H1 (cell line): Measurements from ENCODE around the gene NFAT5. TPM values are rescaled to one million over a fixed set of nuclear protein-coding genes. Genes with fewer than 3 reads are reported as not detected.

Experiments
- CTCF ChIA-PET: fragments of 300-600 bp; sonication (Branson Sonifier 250); formaldehyde crosslinking; loops from one replicate; lab custom pipeline; 2021; ENCODE audit not compliant: partially characterized antibody; lab: Charles Lee
- POLR2A ChIA-PET: fragments of 300-600 bp; sonication (Branson Sonifier 250); formaldehyde crosslinking; loops from one replicate; lab custom pipeline; 2021; ENCODE audit warnings: inconsistent platforms; ENCODE audit not compliant: partially characterized antibody; lab: Charles Lee
- DNase-seq, 2 experiments: peaks; one replicate each; pipeline versions ENCODE4 v3.0.0 to v3.0.0-alpha.2; 2010 to 2022; ENCODE audit warnings: low spot score in 2 of 2, low read depth in 1 of 2, mixed read lengths in 1 of 2
- FAIRE-seq: peaks from 2 replicates; lab custom pipeline; 2011; peaks lifted over from hg19 to GRCh38; lab: Jason Lieb, UNC
- H2AFZ ChIP-seq: 2 replicates; pipeline ENCODE4 v1.8.1; 2012; ENCODE audit warnings: low read length, inconsistent platforms
- H2AK5ac ChIP-seq: 2 replicates; pipeline ENCODE4 v1.6.1; 2013; ENCODE audit warnings: low read depth, low read length
- H2BK120ac ChIP-seq: replicated peaks from 2 replicates; pipeline ENCODE3; 2013; ENCODE audit warnings: low read depth, low read length, inconsistent platforms
- H2BK12ac ChIP-seq: 2 replicates; pipeline ENCODE4 v1.6.1; 2013; ENCODE audit warnings: low read depth, low read length
- H2BK15ac ChIP-seq: 2 replicates; pipeline ENCODE4 v1.6.1; 2013; ENCODE audit warnings: low read length
- H2BK20ac ChIP-seq: 2 replicates; pipeline ENCODE4 v1.6.1; 2013; ENCODE audit warnings: low read length
- H2BK5ac ChIP-seq: 2 replicates; pipeline ENCODE4 v1.6.1; 2013; ENCODE audit warnings: low read depth, low read length
- H3K14ac ChIP-seq: 2 replicates; pipeline ENCODE4 v1.6.1; 2013; ENCODE audit warnings: inconsistent platforms; ENCODE audit not compliant: insufficient read length
- H3K18ac ChIP-seq: 2 replicates; pipeline ENCODE4 v1.6.1; 2013; ENCODE audit warnings: low read length; ENCODE audit errors: extremely low read depth
- H3K23ac ChIP-seq: 2 replicates; pipeline ENCODE4 v1.6.1; 2013; ENCODE audit warnings: inconsistent platforms; ENCODE audit not compliant: insufficient read length
- H3K23me2 ChIP-seq: 2 replicates; pipeline ENCODE4 v1.6.1; 2013; ENCODE audit warnings: low read depth, low read length
- H3K27ac ChIP-seq: 2 replicates; pipeline ENCODE4 v1.6.1; 2011; ENCODE audit warnings: low read depth, low read length, inconsistent platforms
- H3K27me3 ChIP-seq, 4 experiments: replicated peaks in 1 of 4; 1 replicate in 1 of 4; 2 replicates in 3 of 4; pipeline versions ENCODE4 v1.6.1 to v1.8.1; 2011 to 2013; ENCODE audit warnings: low read length in 3 of 4, mild to moderate bottlenecking in 3 of 4, inconsistent platforms in 2 of 4, mixed read lengths in 2 of 4, moderate library complexity in 1 of 4; ENCODE audit not compliant: control insufficient read depth in 3 of 4, insufficient read depth in 3 of 4; ENCODE audit errors: extremely low read depth in 1 of 4
- H3K36me3 ChIP-seq, 4 experiments: 2 replicates each; pipeline versions ENCODE4 v1.6.1 to v1.8.1; 2011 to 2013; ENCODE audit warnings: mild to moderate bottlenecking in 4 of 4, low read length in 3 of 4, moderate library complexity in 2 of 4, control low read depth in 1 of 4, inconsistent platforms in 1 of 4; ENCODE audit not compliant: insufficient read depth in 4 of 4, control insufficient read depth in 2 of 4
- H3K4ac ChIP-seq: replicated peaks from 2 replicates; pipeline ENCODE3; 2013; ENCODE audit warnings: low read length, low read depth, mixed read lengths, inconsistent platforms; ENCODE audit not compliant: insufficient read length
- H3K4me1 ChIP-seq, 4 experiments: replicated peaks in 1 of 4; 1 replicate in 1 of 4; 2 replicates in 3 of 4; pipeline versions ENCODE4 v1.6.1 to v1.8.1; 2011 to 2013; ENCODE audit warnings: low read length in 3 of 4, inconsistent platforms in 2 of 4, mixed read lengths in 1 of 4; ENCODE audit not compliant: insufficient read depth in 4 of 4, control insufficient read depth in 3 of 4
- H3K4me2 ChIP-seq, 2 experiments: 2 replicates each; pipeline versions ENCODE4 v1.6.1 to v1.8.1; 2011 to 2013; ENCODE audit warnings: low read depth in 2 of 2, low read length in 2 of 2, control low read depth in 1 of 2, inconsistent platforms in 1 of 2, mild to moderate bottlenecking in 1 of 2; ENCODE audit not compliant: insufficient read depth in 1 of 2
- H3K4me3 ChIP-seq, 4 experiments: fragments of 200-600, 300-600 bp in 1 of 4; sonication (generic), shearing (Covaris generic), sonication (Bioruptor Twin) in 1 of 4; 2 replicates each; pipeline versions ENCODE4 v1.5.1 to v1.8.1; 2011 to 2016; ENCODE audit warnings: low read length in 4 of 4, low read depth in 3 of 4, control low read depth in 2 of 4, inconsistent platforms in 2 of 4, mild to moderate bottlenecking in 2 of 4, mixed read lengths in 1 of 4, moderate library complexity in 1 of 4; ENCODE audit not compliant: insufficient read depth in 2 of 4; ENCODE audit errors: extremely low read depth in 1 of 4
- H3K56ac ChIP-seq: replicated peaks from 2 replicates; pipeline ENCODE3; 2013; ENCODE audit warnings: low read depth, mild to moderate bottlenecking, mixed read lengths, low read length, inconsistent platforms; ENCODE audit not compliant: insufficient read length
- H3K79me1 ChIP-seq: 2 replicates; pipeline ENCODE4 v1.6.1; 2013; ENCODE audit warnings: low read depth, low read length, control low read depth
- H3K79me2 ChIP-seq, 2 experiments: 2 replicates each; pipeline versions ENCODE4 v1.6.1 to v1.8.1; 2012 to 2013; ENCODE audit warnings: low read length in 2 of 2, mild to moderate bottlenecking in 2 of 2, inconsistent platforms in 1 of 2; ENCODE audit not compliant: insufficient read depth in 2 of 2, control insufficient read depth in 1 of 2
- H3K9ac ChIP-seq, 4 experiments: replicated peaks in 1 of 4; 1 replicate in 1 of 4; 2 replicates in 3 of 4; pipeline versions ENCODE4 v1.6.1 to v1.8.1; 2011 to 2013; ENCODE audit warnings: low read depth in 3 of 4, low read length in 3 of 4, control low read depth in 2 of 4, mild to moderate bottlenecking in 2 of 4, moderate library complexity in 2 of 4, inconsistent platforms in 1 of 4; ENCODE audit errors: extremely low read depth in 1 of 4
- H3K9me3 ChIP-seq, 2 experiments: 2 replicates each; pipeline versions ENCODE4 v1.6.1 to v1.8.1; 2012 to 2013; ENCODE audit warnings: mild to moderate bottlenecking in 2 of 2, moderate library complexity in 2 of 2, control low read depth in 1 of 2, inconsistent platforms in 1 of 2, low read depth in 1 of 2, low read length in 1 of 2, mixed read lengths in 1 of 2; ENCODE audit not compliant: insufficient read depth in 2 of 2
- H4K20me1 ChIP-seq, 2 experiments: replicated peaks in 1 of 2; 2 replicates each; pipeline versions ENCODE3 to v1.8.1; 2011 to 2013; ENCODE audit warnings: inconsistent platforms in 2 of 2, low read length in 2 of 2, mild to moderate bottlenecking in 1 of 2; ENCODE audit not compliant: insufficient read depth in 2 of 2, control insufficient read depth in 1 of 2
- H4K5ac ChIP-seq: 2 replicates; pipeline ENCODE4 v1.6.1; 2013; ENCODE audit warnings: low read length, low read depth, mixed read lengths, inconsistent platforms; ENCODE audit not compliant: insufficient read length
- H4K8ac ChIP-seq: 2 replicates; pipeline ENCODE4 v1.8.0; 2013; ENCODE audit warnings: mild to moderate bottlenecking, moderate library complexity, low read length, inconsistent platforms; ENCODE audit not compliant: insufficient read depth; ENCODE audit errors: extremely low read depth
- H4K91ac ChIP-seq: replicated peaks from 2 replicates; pipeline ENCODE3; 2013; ENCODE audit warnings: low read length, mixed read lengths, inconsistent platforms; ENCODE audit not compliant: insufficient read length
- BRCA1 ChIP-seq: IDR thresholded peaks from 2 replicates; pipeline ENCODE4 v1.6.1; 2012; ENCODE audit warnings: low read depth, low read length, improper control_type of control experiment
- CBX5 ChIP-seq: fragments of 300-800, 300-1000 bp; sonication (generic); IDR thresholded peaks from 2 replicates; pipeline ENCODE4 v1.7.1; 2016; ENCODE audit warnings: antibody characterized with exemption, low read length, low read depth
- CEBPB ChIP-seq: IDR thresholded peaks from 2 replicates; pipeline ENCODE4 v1.6.1; 2012; ENCODE audit warnings: low read depth, low read length
- CHD1 ChIP-seq: IDR thresholded peaks from 2 replicates; pipeline ENCODE4 v1.6.1; 2012; ENCODE audit warnings: low read depth, low read length, improper control_type of control experiment
- CHD2 ChIP-seq: IDR thresholded peaks from 2 replicates; pipeline ENCODE4 v1.6.1; 2012; ENCODE audit warnings: low read length, improper control_type of control experiment
- GTF2F1 ChIP-seq: IDR thresholded peaks from 2 replicates; pipeline ENCODE4 v1.6.1; 2012; ENCODE audit warnings: low read depth, low read length, improper control_type of control experiment, borderline replicate concordance
- HDAC2 ChIP-seq, 2 experiments: fragments of 300-600 bp in 1 of 2; sonication (generic) in 1 of 2; IDR thresholded peaks; 2 replicates each; pipeline ENCODE4 v1.6.1; 2011 to 2012; ENCODE audit warnings: low read depth in 2 of 2, low read length in 2 of 2, mild to moderate bottlenecking in 2 of 2, moderate library complexity in 2 of 2, borderline replicate concordance in 1 of 2, inconsistent platforms in 1 of 2
- MAFK ChIP-seq: IDR thresholded peaks from 2 replicates; pipeline ENCODE4 v1.6.1; 2012; ENCODE audit warnings: low read depth, mild to moderate bottlenecking, improper control_type of control experiment, low read length
- POU5F1 ChIP-seq: IDR thresholded peaks from 2 replicates; pipeline ENCODE4 v1.6.1; 2011; ENCODE audit warnings: low read depth, mild to moderate bottlenecking, low read length, moderate library complexity
- RNF2 ChIP-seq: fragments of 200-900, 300-1000 bp; sonication (generic); IDR thresholded peaks from 2 replicates; pipeline ENCODE4 v1.7.1; 2016; ENCODE audit warnings: borderline replicate concordance, low read depth, mild to moderate bottlenecking, antibody characterized with exemption, low read length; ENCODE audit not compliant: poor library complexity, severe bottlenecking; ENCODE audit errors: missing control alignments
- SIN3A ChIP-seq, 2 experiments: IDR thresholded peaks in 1 of 2; conservative IDR thresholded peaks in 1 of 2; 2 replicates each; pipeline ENCODE4 v1.6.1; 2011 to 2012; ENCODE audit warnings: low read length in 2 of 2, improper control_type of control experiment in 1 of 2, low read depth in 1 of 2, mild to moderate bottlenecking in 1 of 2
- SRF ChIP-seq: IDR thresholded peaks from 2 replicates; pipeline ENCODE4 v1.6.1; 2011; ENCODE audit warnings: mild to moderate bottlenecking, low read depth, low read length, moderate library complexity
- WGBS, 2 experiments: shearing (Covaris generic) in 1 of 2; methylation state at CpG; one replicate each; pipeline versions ENCODE4 v1.1.6 to v1.1.7; 2013 to 2015; ENCODE audit warnings: low lambda C conversion rate in 2 of 2, mixed read lengths in 2 of 2, inconsistent platforms in 1 of 2, low coverage in 1 of 2, missing lambda C conversion rate in 1 of 2; ENCODE audit not compliant: insufficient replicate concordance in 2 of 2, insufficient coverage in 1 of 2, insufficient read length in 1 of 2; ENCODE audit errors: extremely low coverage in 1 of 2, missing lambda C conversion rate in 1 of 2; 5-methylcytosine and 5-hydroxymethylcytosine counted together
- polyA plus RNA-seq, 7 experiments: library from polyadenylated mRNA; depleted of rRNA in 3 of 7; stranded (reverse) in 5 of 7; unstranded in 2 of 7; fragments of >200 nt in 5 of 7; fragments of 200-250 nt in 2 of 7; gene quantifications; 1 replicate in 5 of 7; 2 replicates in 1 of 7; 4 replicates in 1 of 7; pipeline versions ENCODE4 v1.2.1 to v1.2.3, GENCODE V29; 2011 to 2013; ENCODE audit warnings: missing spikeins in 2 of 7, mixed read lengths in 2 of 7
- total RNA-seq: library from RNA; stranded (reverse); fragmentation: NEBNext Ultra II Directional; extraction: Animal tissue kit (Norgen Biotek cat#: 25700); gene quantifications from 2 replicates; pipeline ENCODE4 v1.2.1, GENCODE V29; 2021
- TF ChIP-seq, protein P1 (sequence below): IDR thresholded peaks from 2 replicates; pipeline ENCODE4 v1.6.1; 2012; ENCODE audit warnings: inconsistent platforms

NFAT5 gene
- total and polyA plus RNA-seq, 2 of the 8 experiments (the other 6 are each of a cell fraction or from before 2014, with no cell fraction given) = 8.9 to 29.0 TPM

- FAIRE-seq (no peak), DNase-seq (no peak)
- H3K79me1 ChIP-seq = no peaks in the 10 kb centered on the region; the same call in 1 of the 2 replicates
- H4K20me1 ChIP-seq = no peaks in the 10 kb centered on the region
- no peak overlapping the region for H3K4ac ChIP-seq
- no peak overlapping the region for H2AFZ ChIP-seq
- no peak overlapping the region for H2BK5ac ChIP-seq
- H3K27me3 ChIP-seq = no peaks in the 10 kb centered on the region
- ChIA-PET CTCF (no interaction called here), POLR2A (interaction anchor here (0.9 kb wide), 1 partner anchor 55 kb away, joined by 3 read pairs; the partner anchor contains the start of gene NOB1)
- H3K79me2 ChIP-seq = no peaks in the 10 kb centered on the region
- H3K36me3 ChIP-seq = peaks cover 0 to 18% (median 3%) of the 10 kb centered on the region in 4 experiments; a peak in 4 of 8 replicates
- no peak overlapping the region for H3K14ac ChIP-seq
- H3K27ac ChIP-seq = no peak overlapping the region
- H3K4me3 ChIP-seq = no peak overlapping the region
- H2AK5ac ChIP-seq = no peak overlapping the region
- no peak overlapping the region for H3K18ac ChIP-seq
- no peak overlapping the region for H3K4me2 ChIP-seq
- no peak overlapping the region for H2BK20ac ChIP-seq
- H3K23ac ChIP-seq = no peak overlapping the region
- no peak overlapping the region for H2BK15ac ChIP-seq
- H2BK12ac ChIP-seq = no peak overlapping the region
- H3K9me3 ChIP-seq = no peaks in the 10 kb centered on the region
- H3K56ac ChIP-seq = no peak overlapping the region
- WGBS, 2 experiments = 82% methylated on average over 1 of the region's 1 CpG; no CpG with 5 or more reads in 1 of the 2 experiments
- H2BK120ac ChIP-seq = no peak overlapping the region
- H3K4me1 ChIP-seq = peaks cover 0 to 2% (median 0%) of the 10 kb centered on the region in 4 experiments; a peak in 1 of 7 replicates
- no peak overlapping the region for H3K9ac ChIP-seq
- H4K8ac ChIP-seq = no peak overlapping the region
- no peak overlapping the region for H4K5ac ChIP-seq
- no peaks in the 10 kb centered on the region; the same call in 1 of the 2 replicates for H3K23me2 ChIP-seq
- no peak overlapping the region for H4K91ac ChIP-seq
- no peak for TF ChIP-seq GTF2F1
- TF ChIP-seq CHD1 = no peak
- no peak for TF ChIP-seq HDAC2 (IDR thresholded peaks at IDR 0.05; ENCODE audit: borderline replicate concordance in 1 of 2, low read depth in 2 of 2, low read length in 2 of 2)
- no peak for TF ChIP-seq POU5F1
- TF ChIP-seq BRCA1 = no peak
- TF ChIP-seq SIN3A (conservative IDR thresholded peaks at IDR 0.05 in 1 of 2, IDR thresholded peaks at IDR 0.05 in 1 of 2; ENCODE audit: low read depth in 1 of 2, low read length in 2 of 2) = no peak
- TF ChIP-seq, protein P1, sequence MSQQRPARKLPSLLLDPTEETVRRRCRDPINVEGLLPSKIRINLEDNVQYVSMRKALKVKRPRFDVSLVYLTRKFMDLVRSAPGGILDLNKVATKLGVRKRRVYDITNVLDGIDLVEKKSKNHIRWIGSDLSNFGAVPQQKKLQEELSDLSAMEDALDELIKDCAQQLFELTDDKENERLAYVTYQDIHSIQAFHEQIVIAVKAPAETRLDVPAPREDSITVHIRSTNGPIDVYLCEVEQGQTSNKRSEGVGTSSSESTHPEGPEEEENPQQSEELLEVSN = no peak
- TF ChIP-seq CBX5 = no peak
- TF ChIP-seq CHD2 = no peak
- no peak for TF ChIP-seq MAFK
- TF ChIP-seq RNF2 = no peak
- no peak for TF ChIP-seq SRF
- TF ChIP-seq CEBPB = no peak
These were observed 134.1 kb downstream of the NFAT5 start for GRCh38 chr16:69699915-69700314.
